ENCODE measurements around the gene CALD1.

DNA sequence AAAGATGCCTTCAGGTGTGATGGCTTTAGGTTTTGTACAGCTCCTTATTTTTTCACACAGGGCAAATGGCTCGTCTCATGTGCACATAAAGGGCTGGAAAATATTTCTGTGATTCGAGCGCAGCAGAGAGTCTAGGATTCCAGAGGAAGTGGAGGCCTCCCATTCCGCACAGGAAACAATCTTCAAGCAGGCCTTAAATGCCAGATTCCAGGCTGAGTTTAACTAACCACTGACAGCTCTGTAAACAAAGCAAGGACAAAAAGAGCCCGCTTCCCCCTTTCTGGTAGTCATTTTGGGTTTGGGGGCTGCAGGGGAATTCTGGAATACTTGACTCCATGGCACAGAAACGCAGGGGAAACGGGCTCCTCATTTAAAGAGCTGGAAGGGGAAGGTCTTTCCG lies 87.2 kb downstream of the CALD1 start:
- TF ChIP-seq, protein P1, sequence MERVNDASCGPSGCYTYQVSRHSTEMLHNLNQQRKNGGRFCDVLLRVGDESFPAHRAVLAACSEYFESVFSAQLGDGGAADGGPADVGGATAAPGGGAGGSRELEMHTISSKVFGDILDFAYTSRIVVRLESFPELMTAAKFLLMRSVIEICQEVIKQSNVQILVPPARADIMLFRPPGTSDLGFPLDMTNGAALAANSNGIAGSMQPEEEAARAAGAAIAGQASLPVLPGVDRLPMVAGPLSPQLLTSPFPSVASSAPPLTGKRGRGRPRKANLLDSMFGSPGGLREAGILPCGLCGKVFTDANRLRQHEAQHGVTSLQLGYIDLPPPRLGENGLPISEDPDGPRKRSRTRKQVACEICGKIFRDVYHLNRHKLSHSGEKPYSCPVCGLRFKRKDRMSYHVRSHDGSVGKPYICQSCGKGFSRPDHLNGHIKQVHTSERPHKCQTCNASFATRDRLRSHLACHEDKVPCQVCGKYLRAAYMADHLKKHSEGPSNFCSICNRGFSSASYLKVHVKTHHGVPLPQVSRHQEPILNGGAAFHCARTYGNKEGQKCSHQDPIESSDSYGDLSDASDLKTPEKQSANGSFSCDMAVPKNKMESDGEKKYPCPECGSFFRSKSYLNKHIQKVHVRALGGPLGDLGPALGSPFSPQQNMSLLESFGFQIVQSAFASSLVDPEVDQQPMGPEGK (CRISPR knock-in tag; IDR thresholded peaks at IDR 0.05; ENCODE audit: borderline replicate concordance): no peak
- no peak for TF ChIP-seq TOX (CRISPR knock-in tag; IDR thresholded peaks at IDR 0.05; ENCODE audit: borderline replicate concordance)
- no peak for TF ChIP-seq ZFP3 (CRISPR knock-in tag; IDR thresholded peaks at IDR 0.05)
- TF ChIP-seq ZNF70 (CRISPR knock-in tag; IDR thresholded peaks at IDR 0.05): no peak
- no peak for TF ChIP-seq ARNTL (CRISPR knock-in tag; IDR thresholded peaks at IDR 0.05; ENCODE audit: borderline replicate concordance, low read depth)
- TF ChIP-seq, protein P2, sequence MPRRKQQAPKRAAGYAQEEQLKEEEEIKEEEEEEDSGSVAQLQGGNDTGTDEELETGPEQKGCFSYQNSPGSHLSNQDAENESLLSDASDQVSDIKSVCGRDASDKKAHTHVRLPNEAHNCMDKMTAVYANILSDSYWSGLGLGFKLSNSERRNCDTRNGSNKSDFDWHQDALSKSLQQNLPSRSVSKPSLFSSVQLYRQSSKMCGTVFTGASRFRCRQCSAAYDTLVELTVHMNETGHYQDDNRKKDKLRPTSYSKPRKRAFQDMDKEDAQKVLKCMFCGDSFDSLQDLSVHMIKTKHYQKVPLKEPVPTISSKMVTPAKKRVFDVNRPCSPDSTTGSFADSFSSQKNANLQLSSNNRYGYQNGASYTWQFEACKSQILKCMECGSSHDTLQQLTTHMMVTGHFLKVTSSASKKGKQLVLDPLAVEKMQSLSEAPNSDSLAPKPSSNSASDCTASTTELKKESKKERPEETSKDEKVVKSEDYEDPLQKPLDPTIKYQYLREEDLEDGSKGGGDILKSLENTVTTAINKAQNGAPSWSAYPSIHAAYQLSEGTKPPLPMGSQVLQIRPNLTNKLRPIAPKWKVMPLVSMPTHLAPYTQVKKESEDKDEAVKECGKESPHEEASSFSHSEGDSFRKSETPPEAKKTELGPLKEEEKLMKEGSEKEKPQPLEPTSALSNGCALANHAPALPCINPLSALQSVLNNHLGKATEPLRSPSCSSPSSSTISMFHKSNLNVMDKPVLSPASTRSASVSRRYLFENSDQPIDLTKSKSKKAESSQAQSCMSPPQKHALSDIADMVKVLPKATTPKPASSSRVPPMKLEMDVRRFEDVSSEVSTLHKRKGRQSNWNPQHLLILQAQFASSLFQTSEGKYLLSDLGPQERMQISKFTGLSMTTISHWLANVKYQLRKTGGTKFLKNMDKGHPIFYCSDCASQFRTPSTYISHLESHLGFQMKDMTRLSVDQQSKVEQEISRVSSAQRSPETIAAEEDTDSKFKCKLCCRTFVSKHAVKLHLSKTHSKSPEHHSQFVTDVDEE (CRISPR knock-in tag; IDR thresholded peaks at IDR 0.05): no peak
- no peak for TF ChIP-seq ZC3H10 (CRISPR knock-in tag; IDR thresholded peaks at IDR 0.05)
- TF ChIP-seq, protein P3, sequence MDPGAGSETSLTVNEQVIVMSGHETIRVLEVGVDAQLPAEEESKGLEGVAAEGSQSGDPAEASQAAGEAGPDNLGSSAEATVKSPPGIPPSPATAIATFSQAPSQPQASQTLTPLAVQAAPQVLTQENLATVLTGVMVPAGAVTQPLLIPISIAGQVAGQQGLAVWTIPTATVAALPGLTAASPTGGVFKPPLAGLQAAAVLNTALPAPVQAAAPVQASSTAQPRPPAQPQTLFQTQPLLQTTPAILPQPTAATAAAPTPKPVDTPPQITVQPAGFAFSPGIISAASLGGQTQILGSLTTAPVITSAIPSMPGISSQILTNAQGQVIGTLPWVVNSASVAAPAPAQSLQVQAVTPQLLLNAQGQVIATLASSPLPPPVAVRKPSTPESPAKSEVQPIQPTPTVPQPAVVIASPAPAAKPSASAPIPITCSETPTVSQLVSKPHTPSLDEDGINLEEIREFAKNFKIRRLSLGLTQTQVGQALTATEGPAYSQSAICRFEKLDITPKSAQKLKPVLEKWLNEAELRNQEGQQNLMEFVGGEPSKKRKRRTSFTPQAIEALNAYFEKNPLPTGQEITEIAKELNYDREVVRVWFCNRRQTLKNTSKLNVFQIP (CRISPR knock-in tag; IDR thresholded peaks at IDR 0.05; ENCODE audit: borderline replicate concordance, low read depth): no peak
- TF ChIP-seq, protein P4, sequence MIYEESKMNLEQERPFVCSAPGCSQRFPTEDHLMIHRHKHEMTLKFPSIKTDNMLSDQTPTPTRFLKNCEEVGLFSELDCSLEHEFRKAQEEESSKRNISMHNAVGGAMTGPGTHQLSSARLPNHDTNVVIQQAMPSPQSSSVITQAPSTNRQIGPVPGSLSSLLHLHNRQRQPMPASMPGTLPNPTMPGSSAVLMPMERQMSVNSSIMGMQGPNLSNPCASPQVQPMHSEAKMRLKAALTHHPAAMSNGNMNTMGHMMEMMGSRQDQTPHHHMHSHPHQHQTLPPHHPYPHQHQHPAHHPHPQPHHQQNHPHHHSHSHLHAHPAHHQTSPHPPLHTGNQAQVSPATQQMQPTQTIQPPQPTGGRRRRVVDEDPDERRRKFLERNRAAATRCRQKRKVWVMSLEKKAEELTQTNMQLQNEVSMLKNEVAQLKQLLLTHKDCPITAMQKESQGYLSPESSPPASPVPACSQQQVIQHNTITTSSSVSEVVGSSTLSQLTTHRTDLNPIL (CRISPR knock-in tag; IDR thresholded peaks at IDR 0.05; ENCODE audit: low read depth): no peak
- TF ChIP-seq SNAI2 (CRISPR knock-in tag; IDR thresholded peaks at IDR 0.05): no peak

Data from SK-N-SH treated with all-trans-retinoic acid at 6 μM for 48 hours (cell line).